Activated naive CD8-positive, alpha-beta T cell treated with anti-CD3 and anti-CD28 coated beads for 36 hours (primary cell): ENCODE measurements around the gene AHDC1. TPM values are rescaled to one million over a fixed set of nuclear protein-coding genes. Genes with fewer than 3 reads are reported as not detected.

Source experiments
- DNase-seq: peaks from one replicate; pipeline ENCODE4 v3.0.0; 2021
- H3K27ac Mint-ChIP-seq: one replicate; pipeline ENCODE4 v1.8.0; 2022; ENCODE audit warnings: mild to moderate bottlenecking, moderate library complexity, mixed read lengths
- H3K27me3 Mint-ChIP-seq: one replicate; pipeline ENCODE4 v1.8.0; 2022; ENCODE audit warnings: mild to moderate bottlenecking, mixed read lengths
- H3K36me3 Mint-ChIP-seq: one replicate; pipeline ENCODE4 v1.8.0; 2021; ENCODE audit warnings: mild to moderate bottlenecking, mixed read lengths
- H3K4me1 Mint-ChIP-seq: one replicate; pipeline ENCODE4 v1.8.0; 2021; ENCODE audit warnings: mixed read lengths
- H3K4me3 Mint-ChIP-seq: one replicate; pipeline ENCODE4 v1.8.0; 2022; ENCODE audit warnings: mild to moderate bottlenecking, moderate library complexity, mixed read lengths
- H3K9me3 Mint-ChIP-seq: one replicate; pipeline ENCODE4 v1.8.0; 2022; ENCODE audit warnings: mixed read lengths
- total RNA-seq, 2 experiments: library from RNA; stranded (reverse); gene quantifications; one replicate each; pipeline ENCODE4 v1.2.3, GENCODE V29; 2021

AHDC1 gene
- total RNA-seq, 2 experiments from 2014 or later: 10.0 to 12.0 TPM

DNA sequence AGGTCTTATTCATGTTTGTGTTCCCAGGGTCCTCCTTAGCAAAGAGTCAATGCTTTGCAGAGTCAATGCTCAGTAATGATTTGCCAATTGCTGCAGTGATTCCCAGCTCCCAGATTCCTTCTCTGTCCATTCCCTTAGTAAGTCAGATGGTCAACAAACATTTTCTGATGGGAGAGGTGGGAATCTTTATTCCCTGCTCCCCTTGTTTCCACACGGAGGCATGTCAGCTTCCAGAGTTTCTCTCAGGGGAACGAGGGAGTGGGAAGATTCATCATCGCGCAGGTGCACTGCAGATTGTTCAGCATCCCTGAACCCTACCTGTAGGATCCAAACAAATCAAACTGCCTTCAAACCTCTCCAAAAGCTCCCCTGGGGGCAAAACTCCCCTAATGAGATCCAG is 7.5 kb upstream of the AHDC1 start:
- Mint-ChIP-seq H3K4me1 (peaks cover 17% of the 10 kb centered on the region), H3K27ac (no peak overlapping the region), H3K36me3 (no peaks in the 10 kb centered on the region), H3K27me3 (no peaks in the 10 kb centered on the region), H3K9me3 (no peaks in the 10 kb centered on the region), H3K4me3 (no peak overlapping the region)
- no peak for DNase-seq

DNA sequence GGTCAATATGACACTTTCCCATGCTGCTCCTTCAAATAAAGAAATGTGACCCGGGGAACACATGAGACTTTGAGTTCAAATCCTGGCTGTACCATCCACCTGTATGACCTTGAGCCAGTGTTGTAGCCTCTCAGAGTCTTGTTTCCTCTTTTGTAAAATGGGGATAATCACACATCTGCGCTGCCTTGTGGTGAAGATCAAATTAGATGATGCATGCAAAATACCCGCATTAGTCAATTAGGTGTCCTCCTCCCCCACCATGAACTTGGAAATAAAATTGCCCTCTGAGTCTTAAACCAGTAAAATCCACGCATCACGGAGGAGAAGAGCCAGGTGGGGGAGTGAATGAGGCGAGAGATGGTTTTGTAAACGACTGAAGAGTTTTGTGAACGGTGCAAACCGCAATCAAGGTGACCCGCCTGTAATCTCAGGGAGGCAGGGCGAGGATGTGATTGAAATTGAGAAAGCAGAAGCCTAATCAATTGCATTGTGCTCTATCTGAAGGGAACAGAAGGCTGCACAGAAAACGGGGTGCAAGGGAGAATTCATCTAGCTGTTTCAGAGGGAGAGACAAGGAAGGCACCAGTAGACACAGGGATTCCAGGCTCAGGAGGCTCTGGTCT is 5.8 kb upstream of the AHDC1 start:
- H3K4me1 Mint-ChIP-seq: peaks cover 19% of the 10 kb centered on the region
- no peaks in the 10 kb centered on the region for H3K27me3 Mint-ChIP-seq
- DNase-seq: no peak
- H3K36me3 Mint-ChIP-seq: no peaks in the 10 kb centered on the region
- H3K27ac Mint-ChIP-seq: no peak overlapping the region
- H3K4me3 Mint-ChIP-seq: no peak overlapping the region
- no peaks in the 10 kb centered on the region for H3K9me3 Mint-ChIP-seq

DNA sequence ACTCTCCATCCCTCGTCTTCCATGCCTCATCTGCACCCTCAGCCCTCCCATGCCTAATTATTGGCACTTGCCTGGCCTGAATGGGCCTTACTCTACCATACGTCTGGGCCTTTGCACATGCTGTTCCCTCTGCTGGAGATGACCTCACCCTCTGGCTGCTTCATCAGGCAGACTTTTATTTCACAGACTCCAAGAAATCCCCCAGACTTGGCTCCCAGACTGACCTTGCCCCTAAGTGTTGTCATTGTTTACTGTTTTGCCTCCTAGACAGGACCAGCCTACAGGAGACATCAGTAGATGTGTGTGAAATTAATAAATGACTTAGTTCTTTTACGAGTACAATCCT is 5.2 kb upstream of the AHDC1 start:
- Mint-ChIP-seq H3K9me3 (no peaks in the 10 kb centered on the region), H3K4me3 (no peak overlapping the region), H3K27ac (no peak overlapping the region), H3K27me3 (no peaks in the 10 kb centered on the region), H3K36me3 (no peaks in the 10 kb centered on the region), H3K4me1 (peaks cover 15% of the 10 kb centered on the region)
- no peak for DNase-seq

DNA sequence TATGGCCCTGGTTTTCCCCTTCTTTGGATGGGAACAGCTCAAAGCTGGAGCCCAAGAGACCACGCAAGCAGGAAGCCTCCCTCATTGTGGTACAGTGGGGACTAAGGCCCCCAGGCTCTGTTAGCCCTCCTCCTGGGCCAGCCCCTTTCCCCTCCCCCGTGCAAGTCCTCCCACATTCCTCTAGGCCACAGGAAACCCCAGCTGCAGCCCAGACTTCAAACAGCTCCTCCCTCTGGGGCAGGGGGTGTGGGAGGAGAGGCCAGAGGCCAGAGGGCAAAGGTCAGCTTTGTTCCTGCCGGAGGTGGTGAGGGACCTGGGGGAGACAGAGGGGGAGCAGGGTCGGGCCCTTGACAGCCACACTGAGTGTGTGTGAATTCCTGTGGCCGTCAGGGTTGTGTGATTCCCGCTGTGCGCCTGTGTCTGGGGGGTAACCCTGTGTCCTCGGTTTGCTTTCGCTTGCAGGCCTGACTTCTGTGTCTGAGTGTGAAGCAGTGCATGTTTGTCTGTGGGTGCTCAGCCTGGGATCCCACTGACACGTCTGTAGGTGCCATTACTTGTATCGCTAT is 3.4 kb upstream of the AHDC1 start:
- Mint-ChIP-seq H3K27ac (no peak overlapping the region), H3K4me3 (no peak overlapping the region), H3K36me3 (no peaks in the 10 kb centered on the region), H3K27me3 (no peaks in the 10 kb centered on the region), H3K9me3 (no peaks in the 10 kb centered on the region), H3K4me1 (peaks cover 13% of the 10 kb centered on the region)
- no peak for DNase-seq

DNA sequence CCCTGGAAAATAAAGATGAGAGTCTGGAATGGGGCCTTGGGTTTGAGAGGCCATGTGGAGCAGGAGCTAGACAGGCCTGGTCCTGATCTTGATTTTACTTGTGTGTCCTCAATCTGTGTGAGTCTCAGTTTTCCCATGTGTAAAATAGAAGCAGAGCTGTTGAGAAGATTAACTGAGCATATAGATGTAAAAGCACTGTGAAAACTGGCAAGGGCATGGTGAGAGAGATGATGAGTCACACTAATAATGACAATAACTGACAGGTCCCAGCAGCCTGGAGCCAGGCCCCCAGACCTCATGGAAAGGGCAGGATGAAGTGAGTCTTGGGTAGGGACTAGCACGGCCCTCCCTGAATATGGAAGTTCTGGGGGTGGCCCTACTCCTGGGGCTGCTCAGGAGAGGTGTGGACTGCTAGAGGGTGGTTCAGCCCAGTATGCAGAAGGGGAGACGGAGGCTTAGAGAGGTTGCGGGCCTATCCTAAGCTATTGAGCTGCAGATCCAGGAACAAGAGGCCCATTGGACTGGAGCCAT is 2.8 kb upstream of the AHDC1 start:
- peaks cover 15% of the 10 kb centered on the region for H3K4me1 Mint-ChIP-seq
- H3K9me3 Mint-ChIP-seq: no peaks in the 10 kb centered on the region
- no peaks in the 10 kb centered on the region for H3K36me3 Mint-ChIP-seq
- no peaks in the 10 kb centered on the region for H3K27me3 Mint-ChIP-seq
- H3K4me3 Mint-ChIP-seq: no peak overlapping the region
- no peak overlapping the region for H3K27ac Mint-ChIP-seq
- DNase-seq: no peak

DNA sequence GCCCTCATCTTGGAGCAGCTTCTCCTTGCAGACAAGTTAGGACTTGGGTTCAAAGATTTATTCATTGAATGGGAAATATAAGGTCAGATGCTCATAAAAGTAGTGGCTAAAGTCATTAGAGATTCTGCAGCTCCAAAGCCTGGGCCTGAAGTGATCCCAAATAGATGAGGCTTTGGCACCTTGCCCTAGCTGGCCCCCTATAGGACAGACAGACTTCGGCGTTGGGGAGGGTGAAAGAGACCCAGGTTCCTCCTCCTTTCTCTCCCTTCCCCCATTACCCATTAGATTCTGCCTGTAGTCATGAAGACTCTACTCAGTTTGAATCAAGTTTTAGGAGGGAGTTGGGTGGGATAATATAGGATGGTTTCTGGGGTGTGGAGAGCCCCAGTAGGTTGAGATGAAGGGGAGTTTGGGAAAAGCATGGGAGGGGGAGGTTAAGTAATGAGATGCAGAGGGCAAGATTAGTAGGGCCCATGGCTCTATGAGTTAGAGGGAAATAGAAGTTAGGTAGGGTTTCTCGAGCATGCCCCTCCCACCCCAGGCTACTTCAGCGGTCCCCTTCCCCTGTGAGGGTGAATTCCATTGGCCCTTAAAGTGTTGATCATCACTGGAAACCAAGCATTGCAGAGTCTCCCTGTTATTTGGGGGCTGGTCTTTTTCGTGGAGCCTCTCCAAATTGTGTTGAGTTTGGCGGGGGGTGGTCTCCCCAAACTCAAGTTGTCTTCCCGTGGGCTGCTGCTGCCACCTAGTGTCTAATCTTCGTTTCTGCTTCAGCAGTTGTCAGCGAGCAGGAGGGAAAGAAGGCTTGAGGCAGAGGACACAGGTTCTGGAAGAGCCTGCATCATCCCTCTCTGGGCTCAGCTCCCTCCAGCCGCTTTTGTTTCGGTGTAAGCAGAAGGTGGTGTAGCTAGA is 2.1 kb upstream of the AHDC1 start:
- DNase-seq: peak; percentile 53
- no peak overlapping the region for H3K4me3 Mint-ChIP-seq
- H3K27ac Mint-ChIP-seq: no peak overlapping the region
- no peaks in the 10 kb centered on the region for H3K36me3 Mint-ChIP-seq
- H3K9me3 Mint-ChIP-seq: no peaks in the 10 kb centered on the region
- no peaks in the 10 kb centered on the region for H3K27me3 Mint-ChIP-seq
- peaks cover 19% of the 10 kb centered on the region for H3K4me1 Mint-ChIP-seq

DNA sequence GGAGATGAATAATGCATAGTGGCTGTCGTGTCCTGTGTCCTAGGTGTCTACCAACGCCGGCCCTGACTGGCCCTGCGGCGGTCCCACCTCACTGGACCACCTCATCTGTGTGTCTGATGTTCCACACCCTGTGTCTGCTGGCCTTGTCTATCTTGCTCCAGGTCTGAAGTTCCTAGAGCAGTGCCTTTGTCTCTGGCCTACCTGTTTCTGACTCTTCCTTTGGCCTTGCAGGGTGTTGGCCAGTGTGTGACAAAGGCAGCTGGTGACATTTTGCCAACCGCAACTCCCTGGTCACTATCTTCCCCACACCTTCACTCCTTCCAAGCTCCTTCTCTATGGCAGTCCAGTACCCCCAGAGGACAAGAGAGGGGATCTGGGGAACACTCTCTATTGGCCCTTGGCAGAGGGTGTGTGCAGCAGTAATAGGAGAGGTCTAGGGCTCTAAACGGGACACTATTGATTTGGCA is 1.4 kb upstream of the AHDC1 start:
- DNase-seq: no peak
- Mint-ChIP-seq H3K4me3 (peak overlapping the region; percentile 24), H3K9me3 (no peaks in the 10 kb centered on the region), H3K4me1 (peaks cover 26% of the 10 kb centered on the region), H3K27me3 (no peaks in the 10 kb centered on the region), H3K36me3 (no peaks in the 10 kb centered on the region), H3K27ac (no peak overlapping the region)

DNA sequence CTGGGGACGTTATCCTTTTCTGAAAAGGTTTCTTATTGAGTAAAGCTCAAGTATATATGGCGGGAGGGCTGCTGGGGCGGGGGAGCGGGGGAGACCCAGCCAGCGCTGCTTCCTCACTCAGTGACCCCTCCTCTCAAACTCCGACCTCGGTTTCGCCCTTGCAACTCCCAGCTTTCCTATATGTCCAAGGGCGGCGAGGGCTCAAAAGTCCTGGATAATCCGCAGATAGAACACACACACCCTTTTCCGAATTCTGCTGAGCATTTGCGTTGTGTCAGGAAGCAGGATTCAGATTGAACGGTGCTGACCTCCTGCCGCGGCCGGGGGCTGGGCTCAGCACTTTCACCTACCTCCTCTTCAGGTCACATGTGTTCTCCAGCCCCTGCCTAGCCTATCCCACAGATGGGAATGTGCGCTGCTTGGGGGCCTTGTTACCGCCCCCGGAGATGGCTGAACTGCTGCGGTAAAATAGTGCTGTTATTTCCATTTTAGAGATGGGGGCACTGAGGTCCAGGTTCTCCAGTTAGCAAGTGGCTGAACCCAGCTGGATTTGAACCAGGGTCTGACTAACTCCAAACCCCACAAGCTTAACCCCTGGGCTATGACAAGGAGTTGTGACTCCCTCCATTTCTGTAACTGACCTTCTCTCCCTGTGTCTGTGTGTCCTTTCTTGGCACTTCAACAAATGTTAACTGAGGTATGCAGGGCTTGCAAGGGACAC is 795 bp upstream of the AHDC1 start:
- Mint-ChIP-seq H3K36me3 (no peaks in the 10 kb centered on the region), H3K27me3 (no peaks in the 10 kb centered on the region), H3K9me3 (no peaks in the 10 kb centered on the region), H3K27ac (no peak overlapping the region), H3K4me3 (peak overlapping the region; percentile 91), H3K4me1 (peaks cover 32% of the 10 kb centered on the region)
- no peak for DNase-seq

DNA sequence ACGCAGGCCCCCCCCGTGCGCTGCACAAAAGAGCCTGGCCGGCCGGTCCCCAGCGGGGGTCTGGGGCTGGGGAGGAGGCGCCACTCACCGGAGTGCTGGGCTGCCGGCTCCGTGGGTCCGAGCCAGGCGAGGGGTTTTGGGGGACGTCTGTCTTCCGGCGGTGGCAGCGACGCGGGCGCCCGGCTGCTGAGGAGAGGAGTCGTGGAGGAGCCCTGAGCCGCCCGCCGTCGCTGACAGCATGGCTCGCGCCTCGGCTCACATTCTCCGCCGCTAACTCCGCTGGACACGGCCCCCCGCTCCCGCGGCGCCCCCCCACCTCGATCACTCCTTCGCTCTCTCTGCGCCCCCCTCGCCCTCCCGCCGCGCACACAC is 649 bp downstream of the AHDC1 start:
- DNase-seq: peak; percentile 54
- H3K4me1 Mint-ChIP-seq: peaks cover 43% of the 10 kb centered on the region
- H3K27me3 Mint-ChIP-seq: no peaks in the 10 kb centered on the region
- H3K27ac Mint-ChIP-seq: peak overlapping the region; percentile 82
- no peaks in the 10 kb centered on the region for H3K9me3 Mint-ChIP-seq
- H3K36me3 Mint-ChIP-seq: no peaks in the 10 kb centered on the region
- peak overlapping the region; percentile 91 for H3K4me3 Mint-ChIP-seq

DNA sequence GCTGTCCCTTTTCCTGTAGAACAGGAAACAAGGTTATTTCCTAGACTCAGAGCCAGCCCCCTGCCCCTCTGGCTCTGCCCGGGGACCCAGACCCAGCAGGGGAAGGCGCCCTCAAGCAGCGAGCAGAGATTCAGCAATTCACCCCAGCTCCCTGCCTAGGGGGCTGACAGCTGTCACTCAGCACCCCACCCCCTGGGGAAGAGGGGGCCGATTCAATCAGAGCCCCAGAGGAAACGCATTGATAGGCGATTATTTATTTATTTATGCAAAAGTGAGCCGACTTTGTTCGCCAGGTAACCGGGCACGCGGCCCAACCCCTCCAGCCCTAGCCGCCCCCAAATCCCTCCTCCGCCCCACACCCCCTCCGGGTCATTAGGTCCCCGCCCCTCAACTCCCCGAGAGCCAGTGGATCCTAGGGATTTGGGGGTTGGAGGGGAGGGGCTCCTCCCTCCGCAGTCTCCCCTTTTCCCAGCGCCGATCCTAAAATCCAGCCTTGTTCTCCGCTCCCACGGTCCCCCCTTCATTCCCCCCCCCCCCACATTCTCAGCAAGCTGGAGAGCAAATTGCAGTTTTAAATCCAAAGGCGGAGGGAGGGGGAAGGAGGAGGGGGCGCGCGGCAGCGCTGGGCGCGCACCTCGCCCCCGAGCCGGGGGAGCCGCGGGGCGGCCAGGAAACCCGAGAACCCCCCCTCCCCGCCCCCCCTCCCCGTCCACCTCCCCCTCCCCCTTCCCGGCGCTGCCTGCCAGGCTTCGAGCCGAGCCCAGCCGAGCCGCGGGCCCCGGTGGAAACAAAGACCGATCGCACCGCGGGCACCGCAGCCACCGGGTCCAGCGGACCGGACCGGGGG is 1.3 kb downstream of the AHDC1 start:
- H3K4me3 Mint-ChIP-seq: peak overlapping the region; percentile 78
- H3K27ac Mint-ChIP-seq: no peak overlapping the region
- H3K36me3 Mint-ChIP-seq: no peaks in the 10 kb centered on the region
- H3K27me3 Mint-ChIP-seq: no peaks in the 10 kb centered on the region
- DNase-seq: peak; percentile 31
- peaks cover 43% of the 10 kb centered on the region for H3K4me1 Mint-ChIP-seq
- H3K9me3 Mint-ChIP-seq: no peaks in the 10 kb centered on the region

DNA sequence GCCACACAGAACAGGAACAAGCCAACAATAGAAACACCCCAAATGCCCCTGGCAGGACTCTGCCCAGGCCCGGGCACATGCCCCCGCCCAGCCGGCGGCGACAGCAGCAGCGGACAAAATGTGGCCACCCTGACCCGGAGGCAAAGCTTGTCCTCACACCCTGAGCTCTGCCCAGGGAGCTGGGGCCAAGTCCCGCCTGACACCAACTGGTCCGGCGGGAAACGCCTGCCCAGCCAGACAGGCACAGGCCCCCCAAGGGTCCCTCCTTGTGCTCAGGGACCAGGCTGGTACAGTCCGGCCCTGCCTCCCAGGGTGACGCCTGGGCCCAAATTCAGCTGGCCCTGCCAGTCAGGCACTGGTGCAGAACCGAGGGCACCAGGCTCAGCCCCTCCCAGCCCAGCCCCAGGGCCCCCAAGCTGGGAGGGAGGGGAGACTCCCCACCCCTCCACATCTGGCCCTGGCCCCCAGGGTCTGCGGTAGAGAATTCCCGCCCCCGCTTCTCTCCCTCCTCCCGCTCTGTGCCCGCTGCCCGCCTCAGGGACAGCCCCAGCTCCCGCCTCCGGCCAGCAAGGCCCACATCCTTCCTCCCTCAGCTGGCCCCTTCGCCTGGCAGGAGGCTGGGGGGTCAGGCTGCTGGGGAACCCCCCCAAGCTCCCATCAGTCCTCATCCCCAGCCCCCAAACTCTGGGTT is 2.0 kb downstream of the AHDC1 start:
- Mint-ChIP-seq H3K27ac (no peak overlapping the region), H3K36me3 (no peaks in the 10 kb centered on the region), H3K4me1 (peaks cover 42% of the 10 kb centered on the region), H3K9me3 (no peaks in the 10 kb centered on the region), H3K27me3 (no peaks in the 10 kb centered on the region), H3K4me3 (peak overlapping the region; percentile 78)
- DNase-seq: peak; percentile 21

DNA sequence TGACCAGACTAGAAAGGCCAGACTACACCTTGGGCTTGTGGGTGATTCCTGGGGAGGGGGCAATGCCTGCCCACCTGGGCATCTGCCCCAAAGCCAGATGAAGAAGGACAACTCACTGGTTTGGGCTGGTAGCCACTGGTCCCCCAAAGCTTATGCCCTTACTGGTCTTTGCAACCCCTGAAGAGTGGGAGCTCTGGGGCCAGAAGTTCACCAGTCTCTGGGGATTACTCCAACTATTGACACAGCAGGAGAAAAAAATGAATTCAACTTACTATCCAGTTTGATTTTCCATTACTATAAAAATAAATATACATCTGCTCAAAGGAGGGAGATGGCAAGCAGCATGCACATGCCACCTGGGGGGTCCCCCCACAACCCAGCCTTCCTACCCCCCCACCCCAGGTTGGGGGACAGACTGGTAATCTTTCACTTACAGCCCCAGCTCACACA is 2.6 kb downstream of the AHDC1 start:
- Mint-ChIP-seq H3K27ac (no peak overlapping the region), H3K9me3 (no peaks in the 10 kb centered on the region), H3K27me3 (no peaks in the 10 kb centered on the region), H3K36me3 (no peaks in the 10 kb centered on the region), H3K4me1 (peaks cover 37% of the 10 kb centered on the region), H3K4me3 (peak overlapping the region; percentile 5)
- DNase-seq: no peak

DNA sequence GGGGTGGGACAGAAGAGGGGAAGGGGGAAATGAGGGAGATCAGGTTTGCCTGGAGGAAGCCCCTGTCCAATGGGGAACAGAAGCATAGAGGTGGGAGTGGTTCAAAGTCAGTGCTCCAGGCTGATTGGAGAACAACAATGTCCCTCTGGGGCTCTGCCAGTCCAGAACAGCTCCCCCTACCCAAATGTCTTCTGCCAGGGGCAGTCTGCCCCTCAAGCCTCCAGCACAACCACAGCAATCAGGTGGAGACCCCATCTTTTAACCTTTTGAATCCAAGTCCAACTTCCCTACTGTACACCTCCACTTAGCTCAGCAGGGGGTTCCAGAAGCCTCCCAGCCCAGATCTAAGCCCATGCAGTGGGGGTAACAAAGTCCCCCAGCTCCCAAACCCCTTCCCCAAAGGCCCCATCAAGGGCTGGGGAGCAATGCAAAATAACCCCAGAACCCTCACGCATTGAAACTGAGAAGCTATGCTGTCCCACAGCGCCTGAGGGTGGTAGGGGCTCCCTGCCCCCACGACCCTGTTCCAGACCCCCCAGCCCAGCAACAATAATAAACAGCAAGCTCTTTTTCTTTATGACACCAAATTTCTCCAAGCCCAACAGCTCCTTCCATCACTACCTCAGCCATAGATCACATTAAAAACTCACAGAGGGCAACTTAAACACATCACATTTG is 3.3 kb downstream of the AHDC1 start:
- Mint-ChIP-seq H3K27me3 (no peaks in the 10 kb centered on the region), H3K4me3 (no peak overlapping the region), H3K27ac (no peak overlapping the region), H3K36me3 (no peaks in the 10 kb centered on the region), H3K9me3 (no peaks in the 10 kb centered on the region), H3K4me1 (peaks cover 32% of the 10 kb centered on the region)
- no peak for DNase-seq
